HEK293 (cell line): ENCODE measurements around the gene TCTN1.
"Not testable (repeated sequence)": the region's sequence is repeated elsewhere in the genome, so short reads cannot be mapped to it uniquely, and the experiment has no call there.

Experiments
- CTCF ChIA-PET: fragments of 350-600 bp; formaldehyde crosslinking; extraction: SDS; loops from one replicate; lab custom pipeline; 2021; ENCODE audit warnings: antibody characterized with exemption; lab: Yijun Ruan, JAX
- POLR2A ChIA-PET: fragments of 300-600 bp; formaldehyde crosslinking; extraction: SDS; loops from one replicate; lab custom pipeline; 2020; ENCODE audit warnings: antibody characterized with exemption, inconsistent platforms; lab: Yijun Ruan, JAX
- H3K27ac ChIP-seq: fragments of 200-500 bp; sonication (Bioruptor generic); 2 replicates; pipeline ENCODE4 v1.5.1; 2014; ENCODE audit warnings: low read depth, low read length, control low read depth, inconsistent platforms; ENCODE audit errors: extremely low read depth
- H3K36me3 ChIP-seq, 2 experiments: fragments of 200-500 bp in 1 of 2; sonication (Bioruptor generic) in 1 of 2; 1 replicate in 1 of 2; 2 replicates in 1 of 2; pipeline ENCODE4 v1.5.1; 2014 to 2017; ENCODE audit warnings: inconsistent platforms in 2 of 2, low read length in 2 of 2; ENCODE audit not compliant: control insufficient read depth in 2 of 2, insufficient read depth in 1 of 2
- H3K4me1 ChIP-seq: fragments of 200-500 bp; sonication (Bioruptor generic); 2 replicates; pipeline ENCODE4 v1.5.1; 2014; ENCODE audit warnings: mild to moderate bottlenecking, low read length, inconsistent platforms; ENCODE audit not compliant: control insufficient read depth, insufficient read depth
- H3K4me3 ChIP-seq: 2 replicates; pipeline ENCODE4 v1.5.1; 2011; ENCODE audit warnings: low read depth, mild to moderate bottlenecking, control low read depth, low read length, moderate library complexity
- H3K9me3 ChIP-seq: fragments of 200-500 bp; sonication (Bioruptor generic); 2 replicates; pipeline ENCODE4 v1.5.1; 2014; ENCODE audit warnings: low read depth, low read length, inconsistent platforms; ENCODE audit not compliant: control insufficient read depth, insufficient read depth
- EGR2 ChIP-seq: fragments of 450-650 bp; formaldehyde crosslinking; IDR thresholded peaks from 2 replicates; pipeline ENCODE4 v1.5.1; 2016; ENCODE audit warnings: low read depth, missing biosample characterization, missing genetic modification characterization
- ZFHX2 ChIP-seq: fragments of 450-650 bp; formaldehyde crosslinking; conservative IDR thresholded peaks from 2 replicates; pipeline ENCODE4 v1.5.1; 2016; ENCODE audit warnings: missing biosample characterization, missing genetic modification characterization
- ZIC2 ChIP-seq: fragments of 450-650 bp; formaldehyde crosslinking; IDR thresholded peaks from 2 replicates; pipeline ENCODE4 v1.5.1; 2016; ENCODE audit warnings: missing biosample characterization, missing genetic modification characterization
- ZNF132 ChIP-seq: fragments of 450-650 bp; formaldehyde crosslinking; IDR thresholded peaks from 2 replicates; pipeline ENCODE4 v1.5.1; 2017; ENCODE audit warnings: missing biosample characterization, missing genetic modification characterization, borderline replicate concordance
- ZNF157 ChIP-seq: fragments of 450-650 bp; formaldehyde crosslinking; IDR thresholded peaks from 2 replicates; pipeline ENCODE4 v1.5.1; 2016; ENCODE audit warnings: missing biosample characterization, missing genetic modification characterization
- ZNF404 ChIP-seq: fragments of 450-650 bp; formaldehyde crosslinking; IDR thresholded peaks from 2 replicates; pipeline ENCODE4 v1.5.1; 2017; ENCODE audit warnings: missing biosample characterization, missing genetic modification characterization
- ZNF473 ChIP-seq: fragments of 450-650 bp; formaldehyde crosslinking; IDR thresholded peaks from 2 replicates; pipeline ENCODE4 v1.5.1; 2017; ENCODE audit warnings: missing biosample characterization, missing genetic modification characterization
- ZNF629 ChIP-seq: fragments of 450-650 bp; formaldehyde crosslinking; IDR thresholded peaks from 2 replicates; pipeline ENCODE4 v1.5.1; 2017; ENCODE audit warnings: missing biosample characterization, missing genetic modification characterization
- TF ChIP-seq, protein P1 (sequence below): fragments of 450-650 bp; formaldehyde crosslinking; IDR thresholded peaks from 2 replicates; pipeline ENCODE4 v1.5.1; 2016; ENCODE audit warnings: missing biosample characterization, missing genetic modification characterization
- TF ChIP-seq, protein P2 (sequence below): fragments of 450-650 bp; formaldehyde crosslinking; IDR thresholded peaks from 2 replicates; pipeline ENCODE4 v1.5.1; 2016; ENCODE audit warnings: missing biosample characterization, missing genetic modification characterization, low read depth

TCTN1 gene

DNA sequence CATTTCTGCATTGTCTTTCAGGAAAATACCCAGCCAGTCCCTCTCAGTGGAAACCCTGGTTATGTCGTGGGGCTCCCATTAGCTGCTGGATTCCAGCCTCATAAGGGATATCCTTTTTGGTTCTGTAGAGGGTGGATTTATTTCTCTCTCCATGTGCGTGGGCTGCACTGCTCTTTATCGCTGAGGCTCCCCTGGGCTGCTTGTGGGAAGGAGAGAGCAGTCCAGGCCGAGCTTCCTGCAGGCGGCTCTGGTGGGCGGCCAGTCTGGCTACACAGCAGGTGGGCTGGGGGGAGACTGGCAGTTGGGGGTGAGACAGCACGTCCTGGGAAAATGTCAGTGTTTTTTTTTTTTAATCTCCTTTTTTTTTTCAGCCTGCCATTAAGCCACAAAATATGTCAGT is 27.6 kb downstream of the TCTN1 start:
- TF ChIP-seq ZNF132 (no peak), ZNF629 (tag by site-specific recombination) (no peak), EGR2 (peak; percentile 98), ZFHX2 (tag by site-specific recombination) (peak; percentile 99), ZIC2 (tag by site-specific recombination) (peak; percentile 93)
- Histone ChIP-seq H3K9me3 (no peaks in the 10 kb centered on the region), H3K36me3 (peaks cover 0 to 54% of the 10 kb centered on the region in 2 experiments; a peak in 2 of 3 replicates), H3K27ac (no peak overlapping the region), H3K4me1 (0 out of 2 replicates have a peak, but pooled peaks cover 3% of the 10 kb centered on the region), H3K4me3 (no peak overlapping the region)
- POLR2A ChIA-PET, result no interaction called here
- CTCF ChIA-PET, result interaction anchor here (1.3 kb wide), 1 partner anchor 134 kb away, joined by 5 read pairs; no protein-coding TSS in a partner anchor

DNA sequence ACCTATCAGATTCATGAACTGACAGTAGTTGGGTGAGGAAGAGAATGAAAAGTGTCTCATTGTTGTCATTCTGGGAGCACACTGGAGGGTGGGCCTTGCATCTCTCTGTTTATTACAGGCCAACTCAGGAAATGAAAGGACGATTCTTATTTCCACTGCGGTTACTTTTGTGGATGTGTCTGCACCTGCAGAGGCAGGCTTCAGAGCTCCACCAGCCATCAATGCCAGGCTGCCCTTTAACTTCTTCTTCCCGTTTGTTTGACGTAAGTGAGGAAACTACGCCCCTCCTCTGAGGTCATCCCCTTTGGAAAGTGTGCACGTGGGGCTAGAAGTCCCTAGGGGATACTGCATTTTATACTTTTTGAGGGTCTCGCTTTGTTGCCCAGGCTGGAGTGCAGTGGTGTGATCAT is 33.7 kb downstream of the TCTN1 start:
- no peak overlapping the region for H3K4me3 ChIP-seq
- H3K27ac ChIP-seq, result no peak overlapping the region
- POLR2A ChIA-PET, result no interaction called here
- no peaks in the 10 kb centered on the region for H3K4me1 ChIP-seq
- peaks cover 0 to 65% of the 10 kb centered on the region in 2 experiments; a peak in 2 of 3 replicates for H3K36me3 ChIP-seq
- H3K9me3 ChIP-seq, result no peaks in the 10 kb centered on the region
- CTCF ChIA-PET, result no interaction called here
- TF ChIP-seq, protein P1, sequence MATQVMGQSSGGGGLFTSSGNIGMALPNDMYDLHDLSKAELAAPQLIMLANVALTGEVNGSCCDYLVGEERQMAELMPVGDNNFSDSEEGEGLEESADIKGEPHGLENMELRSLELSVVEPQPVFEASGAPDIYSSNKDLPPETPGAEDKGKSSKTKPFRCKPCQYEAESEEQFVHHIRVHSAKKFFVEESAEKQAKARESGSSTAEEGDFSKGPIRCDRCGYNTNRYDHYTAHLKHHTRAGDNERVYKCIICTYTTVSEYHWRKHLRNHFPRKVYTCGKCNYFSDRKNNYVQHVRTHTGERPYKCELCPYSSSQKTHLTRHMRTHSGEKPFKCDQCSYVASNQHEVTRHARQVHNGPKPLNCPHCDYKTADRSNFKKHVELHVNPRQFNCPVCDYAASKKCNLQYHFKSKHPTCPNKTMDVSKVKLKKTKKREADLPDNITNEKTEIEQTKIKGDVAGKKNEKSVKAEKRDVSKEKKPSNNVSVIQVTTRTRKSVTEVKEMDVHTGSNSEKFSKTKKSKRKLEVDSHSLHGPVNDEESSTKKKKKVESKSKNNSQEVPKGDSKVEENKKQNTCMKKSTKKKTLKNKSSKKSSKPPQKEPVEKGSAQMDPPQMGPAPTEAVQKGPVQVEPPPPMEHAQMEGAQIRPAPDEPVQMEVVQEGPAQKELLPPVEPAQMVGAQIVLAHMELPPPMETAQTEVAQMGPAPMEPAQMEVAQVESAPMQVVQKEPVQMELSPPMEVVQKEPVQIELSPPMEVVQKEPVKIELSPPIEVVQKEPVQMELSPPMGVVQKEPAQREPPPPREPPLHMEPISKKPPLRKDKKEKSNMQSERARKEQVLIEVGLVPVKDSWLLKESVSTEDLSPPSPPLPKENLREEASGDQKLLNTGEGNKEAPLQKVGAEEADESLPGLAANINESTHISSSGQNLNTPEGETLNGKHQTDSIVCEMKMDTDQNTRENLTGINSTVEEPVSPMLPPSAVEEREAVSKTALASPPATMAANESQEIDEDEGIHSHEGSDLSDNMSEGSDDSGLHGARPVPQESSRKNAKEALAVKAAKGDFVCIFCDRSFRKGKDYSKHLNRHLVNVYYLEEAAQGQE (tag by site-specific recombination), result no peak
- TF ChIP-seq ZNF157 (tag by site-specific recombination), result no peak
- TF ChIP-seq ZNF404 (tag by site-specific recombination), result no peak

DNA sequence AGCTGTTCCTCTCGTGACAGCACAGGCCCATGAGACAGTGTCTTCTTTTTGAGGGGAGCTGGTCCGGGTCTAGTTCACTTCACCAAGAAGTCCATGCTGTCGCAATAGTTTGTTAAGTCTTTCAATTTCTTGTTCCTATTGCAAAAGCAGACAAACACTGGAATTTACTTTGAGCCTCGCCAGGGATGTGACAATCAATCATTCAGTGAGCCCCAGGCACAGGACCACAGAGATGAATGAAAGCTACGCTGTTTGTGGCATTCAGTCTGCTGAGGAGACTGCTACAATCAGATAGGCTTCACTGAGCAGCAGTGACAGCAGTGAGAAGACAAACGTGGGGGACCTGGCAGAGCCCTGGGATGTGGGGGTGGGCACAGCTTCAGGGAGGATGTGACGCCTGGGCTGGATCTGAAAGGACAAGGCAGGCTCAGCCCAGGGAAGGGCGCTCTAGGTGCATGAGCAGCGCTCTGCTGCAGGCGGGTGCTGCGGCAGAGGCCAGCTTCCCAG is 35.5 kb downstream of the TCTN1 start:
- Histone ChIP-seq H3K27ac (no peak overlapping the region), H3K36me3 (peaks cover 0 to 61% of the 10 kb centered on the region in 2 experiments; a peak in 2 of 3 replicates), H3K4me1 (no peaks in the 10 kb centered on the region), H3K9me3 (no peaks in the 10 kb centered on the region), H3K4me3 (no peak overlapping the region)
- ChIA-PET POLR2A (no interaction called here), CTCF (no interaction called here)
- TF ChIP-seq ZNF473 (tag by site-specific recombination), result no peak
- TF ChIP-seq, protein P2, sequence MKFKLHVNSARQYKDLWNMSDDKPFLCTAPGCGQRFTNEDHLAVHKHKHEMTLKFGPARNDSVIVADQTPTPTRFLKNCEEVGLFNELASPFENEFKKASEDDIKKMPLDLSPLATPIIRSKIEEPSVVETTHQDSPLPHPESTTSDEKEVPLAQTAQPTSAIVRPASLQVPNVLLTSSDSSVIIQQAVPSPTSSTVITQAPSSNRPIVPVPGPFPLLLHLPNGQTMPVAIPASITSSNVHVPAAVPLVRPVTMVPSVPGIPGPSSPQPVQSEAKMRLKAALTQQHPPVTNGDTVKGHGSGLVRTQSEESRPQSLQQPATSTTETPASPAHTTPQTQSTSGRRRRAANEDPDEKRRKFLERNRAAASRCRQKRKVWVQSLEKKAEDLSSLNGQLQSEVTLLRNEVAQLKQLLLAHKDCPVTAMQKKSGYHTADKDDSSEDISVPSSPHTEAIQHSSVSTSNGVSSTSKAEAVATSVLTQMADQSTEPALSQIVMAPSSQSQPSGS, result no peak

DNA sequence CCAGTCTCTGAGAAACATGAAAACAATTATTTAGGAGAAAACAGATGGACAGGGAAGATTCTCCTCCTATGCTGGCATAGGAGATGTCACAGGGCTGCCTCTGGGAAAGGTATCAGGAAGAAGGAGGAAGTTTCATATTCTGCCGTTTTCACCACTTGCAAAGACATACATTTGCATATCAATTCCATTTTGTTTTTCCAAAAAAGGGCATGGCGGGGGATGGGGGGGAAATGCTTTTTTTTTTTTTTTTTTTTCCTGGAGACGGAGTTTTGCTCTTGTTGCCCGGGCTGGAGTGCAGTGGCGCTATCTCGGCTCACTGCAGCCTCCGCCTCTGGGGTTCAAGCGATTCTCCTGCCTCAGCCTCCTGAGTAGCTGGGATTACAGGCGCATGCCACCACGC is 40.3 kb downstream of the TCTN1 start:
- H3K36me3 ChIP-seq, result peaks cover 0 to 20% of the 10 kb centered on the region in 2 experiments; a peak in 2 of 3 replicates
- H3K4me1 ChIP-seq, H3K9me3 ChIP-seq, POLR2A ChIA-PET, H3K4me3 ChIP-seq, H3K27ac ChIP-seq, CTCF ChIA-PET: not testable (repeated sequence)
